Measurements from ENCODE around the gene IQCK.

DNA sequence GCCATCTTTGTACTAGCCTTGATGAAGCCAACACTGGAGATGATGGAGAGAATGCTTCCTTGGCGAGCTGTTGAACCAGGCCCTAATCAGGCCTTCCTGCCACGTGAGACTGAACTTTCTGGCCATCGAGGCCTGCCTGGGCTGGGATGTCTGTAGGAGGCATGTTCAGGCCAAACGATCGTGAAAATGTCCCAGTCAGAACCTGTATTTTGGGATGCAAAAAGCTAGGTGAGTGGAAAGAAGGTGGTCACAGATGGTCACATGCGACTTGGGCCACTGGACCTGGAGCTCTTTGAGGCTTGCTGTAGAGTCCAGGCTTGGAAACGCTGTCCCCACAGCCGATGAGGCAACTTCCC is 12.9 kb upstream of the IQCK start:
- TF ChIP-seq EZH2 (IDR thresholded peaks at IDR 0.05) = no peak
- TF ChIP-seq POLR2AphosphoS5 (IDR thresholded peaks at IDR 0.05; ENCODE audit: borderline replicate concordance, low read depth, low read length) = no peak
- no peak for TF ChIP-seq FOXP2 (optimal IDR thresholded peaks at IDR 0.05; ENCODE audit: control extremely low read depth, extremely low read length, insufficient read depth)

Data from SK-N-MC (cell line).